Measurements from ENCODE around the gene ETV6. TPM values are rescaled to one million over a fixed set of nuclear protein-coding genes. Genes with fewer than 3 reads are reported as not detected.

Gene ETV6
- total and polyA plus RNA-seq, 2 of the 8 experiments (the other 6 are each of a cell fraction or from before 2014, with no cell fraction given), result 5.5 to 23.9 TPM

- Histone ChIP-seq H3K56ac (replicated peaks; ENCODE audit: insufficient read length, low read depth, low read length) (no peak overlapping the region), H3K18ac (ENCODE audit: extremely low read depth, low read length) (no peak overlapping the region), H3K23me2 (ENCODE audit: low read depth, low read length) (no peaks in the 10 kb centered on the region), H3K79me1 (ENCODE audit: low read depth, low read length) (no peaks in the 10 kb centered on the region), H2AFZ (ENCODE audit: low read length) (no peak overlapping the region), H3K27me3 (replicated peaks in 1 of 4; ENCODE audit: control insufficient read depth in 3 of 4, extremely low read depth in 1 of 4, insufficient read depth in 3 of 4, low read length in 3 of 4) (no peaks in the 10 kb centered on the region), H3K36me3 (ENCODE audit: control insufficient read depth in 2 of 4, insufficient read depth in 4 of 4, low read length in 3 of 4) (peaks cover 0 to 4% (median 0%) of the 10 kb centered on the region in 4 experiments; a peak in 1 of 8 replicates), H2BK20ac (ENCODE audit: low read length) (no peak overlapping the region), H3K27ac (ENCODE audit: low read depth, low read length) (no peak overlapping the region), H4K91ac (replicated peaks; ENCODE audit: insufficient read length, low read length) (no peak overlapping the region), H3K14ac (ENCODE audit: insufficient read length) (no peak overlapping the region), H4K5ac (ENCODE audit: insufficient read length, low read depth, low read length) (no peak overlapping the region), H3K4me2 (ENCODE audit: insufficient read depth in 1 of 2, low read depth in 2 of 2, low read length in 2 of 2) (no peak overlapping the region), H3K79me2 (ENCODE audit: control insufficient read depth in 1 of 2, insufficient read depth in 2 of 2, low read length in 2 of 2) (no peaks in the 10 kb centered on the region), H2BK5ac (ENCODE audit: low read depth, low read length) (no peak overlapping the region), H3K9ac (replicated peaks in 1 of 4; ENCODE audit: extremely low read depth in 1 of 4, low read depth in 3 of 4, low read length in 3 of 4) (no peak overlapping the region), H4K20me1 (replicated peaks in 1 of 2; ENCODE audit: control insufficient read depth in 1 of 2, insufficient read depth in 2 of 2, low read length in 2 of 2) (no peaks in the 10 kb centered on the region), H2BK12ac (ENCODE audit: low read depth, low read length) (no peak overlapping the region), H3K9me3 (ENCODE audit: insufficient read depth in 2 of 2, low read depth in 1 of 2, low read length in 1 of 2) (no peaks in the 10 kb centered on the region), H2AK5ac (ENCODE audit: low read depth, low read length) (no peak overlapping the region), H3K4ac (replicated peaks; ENCODE audit: insufficient read length, low read depth, low read length) (no peak overlapping the region), H2BK15ac (ENCODE audit: low read length) (no peak overlapping the region), H4K8ac (ENCODE audit: extremely low read depth, insufficient read depth, low read length) (no peak overlapping the region), H3K4me3 (ENCODE audit: extremely low read depth in 1 of 4, insufficient read depth in 2 of 4, low read depth in 3 of 4, low read length in 4 of 4) (no peak overlapping the region), H2BK120ac (replicated peaks; ENCODE audit: low read depth, low read length) (no peak overlapping the region), H3K4me1 (replicated peaks in 1 of 4; ENCODE audit: control insufficient read depth in 3 of 4, insufficient read depth in 4 of 4, low read length in 3 of 4) (no peaks in the 10 kb centered on the region), H3K23ac (ENCODE audit: insufficient read length) (no peak overlapping the region)
- no peak for DNase-seq (ENCODE audit: low read depth in 1 of 2, low spot score in 2 of 2)
- TF ChIP-seq SIN3A (conservative IDR thresholded peaks at IDR 0.05 in 1 of 2, IDR thresholded peaks at IDR 0.05 in 1 of 2; ENCODE audit: low read depth in 1 of 2, low read length in 2 of 2), result no peak
- no peak for TF ChIP-seq POLR2A (IDR thresholded peaks at IDR 0.05; ENCODE audit: control extremely low read depth in 1 of 2, low read depth in 2 of 2, low read length in 2 of 2)
- no peak for TF ChIP-seq POLR2AphosphoS5 (IDR thresholded peaks at IDR 0.05; ENCODE audit: low read depth, low read length)
- no peak for TF ChIP-seq BACH1 (IDR thresholded peaks at IDR 0.05; ENCODE audit: low read length)
- TF ChIP-seq HDAC2 (IDR thresholded peaks at IDR 0.05; ENCODE audit: borderline replicate concordance in 1 of 2, low read depth in 2 of 2, low read length in 2 of 2), result no peak
- TF ChIP-seq YY1 (IDR thresholded peaks at IDR 0.05; ENCODE audit: low read depth, low read length), result no peak
- no peak for TF ChIP-seq EP300 (IDR thresholded peaks at IDR 0.05; ENCODE audit: borderline replicate concordance in 1 of 2, low read depth in 2 of 2, low read length in 2 of 2)
- WGBS, 2 experiments (ENCODE audit: extremely low coverage in 1 of 2, insufficient coverage in 1 of 2, insufficient read length in 1 of 2, insufficient replicate concordance in 2 of 2, low coverage in 1 of 2, low lambda C conversion rate in 2 of 2, missing lambda C conversion rate in 1 of 2), result 85% methylated on average over 8 of the region's 8 CpGs; no CpG with 5 or more reads in 1 of the 2 experiments
- CTCF ChIA-PET (ENCODE audit: partially characterized antibody), result no interaction called here
- POLR2A ChIA-PET (ENCODE audit: partially characterized antibody), result no interaction called here
- no peak for FAIRE-seq
These were observed 189.7 kb downstream of the ETV6 start for GRCh38 chr12:11839091-11839641.

All from H1 (cell line).